K562 (cell line): ENCODE measurements around the gene ZNF189. TPM values are rescaled to one million over a fixed set of nuclear protein-coding genes. Genes with fewer than 3 reads are reported as not detected.

ENCODE experiments used
- HNRNPLL ChIP-seq: fragments of 200-400 bp; formaldehyde crosslinking; IDR thresholded peaks from 2 replicates; pipeline ENCODE4 v1.6.1; 2017; ENCODE audit warnings: low read length, low read depth, mild to moderate bottlenecking; ENCODE audit not compliant: poor library complexity, severe bottlenecking
- L3MBTL2 ChIP-seq: fragments of 450-650 bp; IDR thresholded peaks from 2 replicates; pipeline ENCODE4 v1.6.1; 2016; ENCODE audit warnings: mild to moderate bottlenecking, moderate library complexity
- NELFE ChIP-seq: IDR thresholded peaks from 2 replicates; pipeline ENCODE4 v1.6.1; 2011; ENCODE audit warnings: mild to moderate bottlenecking; ENCODE audit not compliant: insufficient read depth, insufficient read length
- RCOR1 ChIP-seq, 2 experiments: IDR thresholded peaks; 2 replicates each; pipeline ENCODE4 v1.6.1; 2012; ENCODE audit warnings: low read depth in 2 of 2, low read length in 2 of 2, borderline replicate concordance in 1 of 2, improper control_type of control experiment in 1 of 2
- polyA plus RNA-seq, 8 experiments: library from polyadenylated mRNA; depleted of rRNA in 4 of 8; stranded (reverse) in 5 of 8; unstranded in 3 of 8; fragments of >200 nt; fragmentation: Nextera tagmentation in 2 of 8; fragmentation: Illumina TruSeq in 1 of 8; extraction: Ambion mirVana in 2 of 8; extraction: Trizol in 1 of 8; gene quantifications; 2 replicates each; pipeline versions ENCODE4 v1.2.1 to v1.2.3, GENCODE V29; 2011 to 2014; ENCODE audit warnings: inconsistent platforms in 1 of 8, missing spikeins in 1 of 8
- total RNA-seq, 7 experiments: library from RNA; depleted of rRNA in 6 of 7; stranded (reverse); fragments of >200 nt in 6 of 7; fragmentation: Illumina TruSeq in 2 of 7; extraction: Trizol in 2 of 7; gene quantifications; 2 replicates each; pipeline versions ENCODE4 v1.2.1 to v1.2.3, GENCODE V29; 2011 to 2021; ENCODE audit warnings: low replicate concordance in 1 of 7
- TF ChIP-seq, protein P1 (sequence below), 2 experiments: fragments of 150-350 bp in 1 of 2; IDR thresholded peaks; 2 replicates each; pipeline ENCODE4 v1.6.1; 2012 to 2016; ENCODE audit warnings: low read depth in 2 of 2, low read length in 2 of 2, mild to moderate bottlenecking in 1 of 2, moderate library complexity in 1 of 2
- TF ChIP-seq, protein P2 (sequence below): fragments of 450-650 bp; IDR thresholded peaks from 2 replicates; pipeline ENCODE4 v1.6.1; 2016; ENCODE audit warnings: borderline replicate concordance
- TF ChIP-seq, protein P3 (sequence below), 2 experiments: fragments of 450-650 bp; conservative IDR thresholded peaks; 2 replicates each; pipeline ENCODE4 v1.6.1; 2017; ENCODE audit warnings: mild to moderate bottlenecking in 2 of 2, moderate library complexity in 2 of 2
- TF ChIP-seq, protein P4 (sequence below): fragments of 450-650 bp; IDR thresholded peaks from 2 replicates; pipeline ENCODE4 v1.6.1; 2016; ENCODE audit warnings: low read depth

The ZNF189 gene
- total and polyA plus RNA-seq, 9 of the 15 experiments (the other 6 are each of a cell fraction or from before 2014, with no cell fraction given) = 2.4 to 15.3 (median 6.4) TPM

DNA sequence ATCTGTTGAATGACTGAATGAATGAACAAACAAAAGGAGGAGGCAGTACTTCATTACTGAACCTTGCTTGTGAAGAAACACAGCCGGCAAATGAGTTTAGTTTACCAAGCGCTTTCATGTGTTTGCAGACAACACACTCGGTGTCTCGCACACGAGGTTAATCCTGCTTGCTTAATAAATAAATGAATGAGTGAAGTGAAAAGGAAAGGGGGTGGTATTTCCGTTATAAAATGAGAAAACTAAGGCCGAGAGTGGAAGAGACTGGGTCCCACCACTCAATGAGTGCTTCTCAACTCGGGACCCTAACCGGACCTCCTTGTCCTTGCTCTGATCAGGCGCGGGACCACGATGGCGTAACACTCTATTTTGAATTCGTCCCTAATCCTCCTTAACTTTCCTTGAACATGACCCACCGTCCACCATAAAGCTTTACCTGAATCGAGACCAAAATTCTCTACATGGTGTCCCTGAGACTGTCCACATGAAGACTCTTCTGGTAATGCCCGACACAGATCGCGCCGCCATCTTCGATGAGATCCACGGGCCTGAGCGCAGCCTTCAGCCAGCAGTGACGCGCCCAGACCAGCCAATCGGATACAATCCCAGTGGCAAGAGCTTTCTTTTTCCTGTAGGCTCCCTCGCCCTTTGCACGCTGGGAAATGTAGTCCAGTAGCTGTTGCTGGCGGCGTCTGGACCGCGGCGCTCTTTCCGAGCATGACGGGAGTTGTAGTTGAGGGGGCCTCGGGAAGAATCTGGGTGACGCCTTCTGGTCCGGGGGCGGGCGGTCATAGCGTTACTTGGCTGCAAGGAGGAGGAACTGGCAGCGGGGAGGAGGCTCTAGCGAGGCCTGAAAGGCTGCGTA lies at the start of gene ZNF189, which contains the start of gene MRPL50 (continued):
- TF ChIP-seq, protein P1, sequence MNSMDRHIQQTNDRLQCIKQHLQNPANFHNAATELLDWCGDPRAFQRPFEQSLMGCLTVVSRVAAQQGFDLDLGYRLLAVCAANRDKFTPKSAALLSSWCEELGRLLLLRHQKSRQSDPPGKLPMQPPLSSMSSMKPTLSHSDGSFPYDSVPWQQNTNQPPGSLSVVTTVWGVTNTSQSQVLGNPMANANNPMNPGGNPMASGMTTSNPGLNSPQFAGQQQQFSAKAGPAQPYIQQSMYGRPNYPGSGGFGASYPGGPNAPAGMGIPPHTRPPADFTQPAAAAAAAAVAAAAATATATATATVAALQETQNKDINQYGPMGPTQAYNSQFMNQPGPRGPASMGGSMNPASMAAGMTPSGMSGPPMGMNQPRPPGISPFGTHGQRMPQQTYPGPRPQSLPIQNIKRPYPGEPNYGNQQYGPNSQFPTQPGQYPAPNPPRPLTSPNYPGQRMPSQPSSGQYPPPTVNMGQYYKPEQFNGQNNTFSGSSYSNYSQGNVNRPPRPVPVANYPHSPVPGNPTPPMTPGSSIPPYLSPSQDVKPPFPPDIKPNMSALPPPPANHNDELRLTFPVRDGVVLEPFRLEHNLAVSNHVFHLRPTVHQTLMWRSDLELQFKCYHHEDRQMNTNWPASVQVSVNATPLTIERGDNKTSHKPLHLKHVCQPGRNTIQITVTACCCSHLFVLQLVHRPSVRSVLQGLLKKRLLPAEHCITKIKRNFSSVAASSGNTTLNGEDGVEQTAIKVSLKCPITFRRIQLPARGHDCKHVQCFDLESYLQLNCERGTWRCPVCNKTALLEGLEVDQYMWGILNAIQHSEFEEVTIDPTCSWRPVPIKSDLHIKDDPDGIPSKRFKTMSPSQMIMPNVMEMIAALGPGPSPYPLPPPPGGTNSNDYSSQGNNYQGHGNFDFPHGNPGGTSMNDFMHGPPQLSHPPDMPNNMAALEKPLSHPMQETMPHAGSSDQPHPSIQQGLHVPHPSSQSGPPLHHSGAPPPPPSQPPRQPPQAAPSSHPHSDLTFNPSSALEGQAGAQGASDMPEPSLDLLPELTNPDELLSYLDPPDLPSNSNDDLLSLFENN (IDR thresholded peaks at IDR 0.05; ENCODE audit: low read depth in 2 of 2, low read length in 2 of 2) = no peak
- peak; percentile 69 for TF ChIP-seq L3MBTL2
- TF ChIP-seq RCOR1 (IDR thresholded peaks at IDR 0.05; ENCODE audit: borderline replicate concordance in 1 of 2, low read depth in 2 of 2, low read length in 2 of 2) = peak in 1 of 2 experiments; percentile 28; a peak in 1 of 4 replicates
- TF ChIP-seq, protein P2, sequence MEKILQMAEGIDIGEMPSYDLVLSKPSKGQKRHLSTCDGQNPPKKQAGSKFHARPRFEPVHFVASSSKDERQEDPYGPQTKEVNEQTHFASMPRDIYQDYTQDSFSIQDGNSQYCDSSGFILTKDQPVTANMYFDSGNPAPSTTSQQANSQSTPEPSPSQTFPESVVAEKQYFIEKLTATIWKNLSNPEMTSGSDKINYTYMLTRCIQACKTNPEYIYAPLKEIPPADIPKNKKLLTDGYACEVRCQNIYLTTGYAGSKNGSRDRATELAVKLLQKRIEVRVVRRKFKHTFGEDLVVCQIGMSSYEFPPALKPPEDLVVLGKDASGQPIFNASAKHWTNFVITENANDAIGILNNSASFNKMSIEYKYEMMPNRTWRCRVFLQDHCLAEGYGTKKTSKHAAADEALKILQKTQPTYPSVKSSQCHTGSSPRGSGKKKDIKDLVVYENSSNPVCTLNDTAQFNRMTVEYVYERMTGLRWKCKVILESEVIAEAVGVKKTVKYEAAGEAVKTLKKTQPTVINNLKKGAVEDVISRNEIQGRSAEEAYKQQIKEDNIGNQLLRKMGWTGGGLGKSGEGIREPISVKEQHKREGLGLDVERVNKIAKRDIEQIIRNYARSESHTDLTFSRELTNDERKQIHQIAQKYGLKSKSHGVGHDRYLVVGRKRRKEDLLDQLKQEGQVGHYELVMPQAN = peak; percentile 75; the same call in 1 of the 2 replicates
- TF ChIP-seq, protein P3, sequence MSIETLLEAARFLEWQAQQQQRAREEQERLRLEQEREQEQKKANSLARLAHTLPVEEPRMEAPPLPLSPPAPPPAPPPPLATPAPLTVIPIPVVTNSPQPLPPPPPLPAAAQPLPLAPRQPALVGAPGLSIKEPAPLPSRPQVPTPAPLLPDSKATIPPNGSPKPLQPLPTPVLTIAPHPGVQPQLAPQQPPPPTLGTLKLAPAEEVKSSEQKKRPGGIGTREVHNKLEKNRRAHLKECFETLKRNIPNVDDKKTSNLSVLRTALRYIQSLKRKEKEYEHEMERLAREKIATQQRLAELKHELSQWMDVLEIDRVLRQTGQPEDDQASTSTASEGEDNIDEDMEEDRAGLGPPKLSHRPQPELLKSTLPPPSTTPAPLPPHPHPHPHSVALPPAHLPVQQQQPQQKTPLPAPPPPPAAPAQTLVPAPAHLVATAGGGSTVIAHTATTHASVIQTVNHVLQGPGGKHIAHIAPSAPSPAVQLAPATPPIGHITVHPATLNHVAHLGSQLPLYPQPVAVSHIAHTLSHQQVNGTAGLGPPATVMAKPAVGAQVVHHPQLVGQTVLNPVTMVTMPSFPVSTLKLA (conservative IDR thresholded peaks at IDR 0.05) = peak in 1 of 2 experiments; percentile 76; a peak in 3 of 4 replicates
- TF ChIP-seq, protein P4, sequence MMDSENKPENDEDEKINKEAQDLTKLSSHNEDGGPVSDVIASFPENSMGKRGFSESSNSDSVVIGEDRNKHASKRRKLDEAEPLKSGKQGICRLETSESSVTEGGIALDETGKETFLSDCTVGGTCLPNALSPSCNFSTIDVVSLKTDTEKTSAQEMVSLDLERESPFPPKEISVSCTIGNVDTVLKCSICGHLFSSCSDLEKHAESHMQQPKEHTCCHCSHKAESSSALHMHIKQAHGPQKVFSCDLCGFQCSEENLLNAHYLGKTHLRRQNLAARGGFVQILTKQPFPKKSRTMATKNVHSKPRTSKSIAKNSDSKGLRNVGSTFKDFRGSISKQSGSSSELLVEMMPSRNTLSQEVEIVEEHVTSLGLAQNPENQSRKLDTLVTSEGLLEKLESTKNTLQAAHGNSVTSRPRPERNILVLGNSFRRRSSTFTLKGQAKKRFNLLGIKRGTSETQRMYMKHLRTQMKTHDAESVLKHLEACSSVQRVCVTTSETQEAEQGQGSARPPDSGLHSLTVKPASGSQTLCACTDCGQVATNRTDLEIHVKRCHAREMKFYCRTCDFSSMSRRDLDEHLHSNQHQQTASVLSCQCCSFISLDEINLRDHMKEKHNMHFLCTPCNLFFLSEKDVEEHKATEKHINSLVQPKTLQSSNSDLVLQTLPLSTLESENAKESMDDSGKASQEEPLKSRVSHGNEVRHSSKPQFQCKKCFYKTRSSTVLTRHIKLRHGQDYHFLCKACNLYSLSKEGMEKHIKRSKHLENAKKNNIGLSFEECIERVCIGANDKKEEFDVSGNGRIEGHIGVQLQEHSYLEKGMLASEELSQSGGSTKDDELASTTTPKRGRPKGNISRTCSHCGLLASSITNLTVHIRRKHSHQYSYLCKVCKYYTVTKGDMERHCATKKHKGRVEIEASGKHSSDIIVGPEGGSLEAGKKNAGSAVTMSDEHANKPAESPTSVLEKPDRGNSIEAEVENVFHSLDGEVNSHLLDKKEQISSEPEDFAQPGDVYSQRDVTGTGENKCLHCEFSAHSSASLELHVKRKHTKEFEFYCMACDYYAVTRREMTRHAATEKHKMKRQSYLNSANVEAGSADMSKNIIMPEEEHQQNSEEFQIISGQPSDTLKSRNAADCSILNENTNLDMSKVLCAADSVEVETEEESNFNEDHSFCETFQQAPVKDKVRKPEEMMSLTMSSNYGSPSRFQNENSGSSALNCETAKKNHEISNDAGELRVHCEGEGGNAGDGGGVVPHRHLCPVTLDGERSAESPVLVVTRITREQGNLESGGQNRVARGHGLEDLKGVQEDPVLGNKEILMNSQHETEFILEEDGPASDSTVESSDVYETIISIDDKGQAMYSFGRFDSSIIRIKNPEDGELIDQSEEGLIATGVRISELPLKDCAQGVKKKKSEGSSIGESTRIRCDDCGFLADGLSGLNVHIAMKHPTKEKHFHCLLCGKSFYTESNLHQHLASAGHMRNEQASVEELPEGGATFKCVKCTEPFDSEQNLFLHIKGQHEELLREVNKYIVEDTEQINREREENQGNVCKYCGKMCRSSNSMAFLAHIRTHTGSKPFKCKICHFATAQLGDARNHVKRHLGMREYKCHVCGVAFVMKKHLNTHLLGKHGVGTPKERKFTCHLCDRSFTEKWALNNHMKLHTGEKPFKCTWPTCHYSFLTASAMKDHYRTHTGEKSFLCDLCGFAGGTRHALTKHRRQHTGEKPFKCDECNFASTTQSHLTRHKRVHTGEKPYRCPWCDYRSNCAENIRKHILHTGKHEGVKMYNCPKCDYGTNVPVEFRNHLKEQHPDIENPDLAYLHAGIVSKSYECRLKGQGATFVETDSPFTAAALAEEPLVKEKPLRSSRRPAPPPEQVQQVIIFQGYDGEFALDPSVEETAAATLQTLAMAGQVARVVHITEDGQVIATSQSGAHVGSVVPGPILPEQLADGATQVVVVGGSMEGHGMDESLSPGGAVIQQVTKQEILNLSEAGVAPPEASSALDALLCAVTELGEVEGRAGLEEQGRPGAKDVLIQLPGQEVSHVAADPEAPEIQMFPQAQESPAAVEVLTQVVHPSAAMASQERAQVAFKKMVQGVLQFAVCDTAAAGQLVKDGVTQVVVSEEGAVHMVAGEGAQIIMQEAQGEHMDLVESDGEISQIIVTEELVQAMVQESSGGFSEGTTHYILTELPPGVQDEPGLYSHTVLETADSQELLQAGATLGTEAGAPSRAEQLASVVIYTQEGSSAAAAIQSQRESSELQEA = no peak
- peak; percentile 45 for TF ChIP-seq HNRNPLL
- TF ChIP-seq NELFE = no peak
